GM04503 (cell line): ENCODE measurements around the gene TBX20.
"Not testable (repeated sequence)": the region's sequence is repeated elsewhere in the genome, so short reads cannot be mapped to it uniquely, and the experiment has no call there.

Experiments
- DNase-seq: peaks from one replicate; pipeline ENCODE4 v3.0.0-alpha.2; 2012; ENCODE audit warnings: low read depth

The TBX20 gene

GRCh38 chr7:35255443-35256255, 1.7 kb upstream of the TBX20 start:
- DNase-seq: no peak

DNA sequence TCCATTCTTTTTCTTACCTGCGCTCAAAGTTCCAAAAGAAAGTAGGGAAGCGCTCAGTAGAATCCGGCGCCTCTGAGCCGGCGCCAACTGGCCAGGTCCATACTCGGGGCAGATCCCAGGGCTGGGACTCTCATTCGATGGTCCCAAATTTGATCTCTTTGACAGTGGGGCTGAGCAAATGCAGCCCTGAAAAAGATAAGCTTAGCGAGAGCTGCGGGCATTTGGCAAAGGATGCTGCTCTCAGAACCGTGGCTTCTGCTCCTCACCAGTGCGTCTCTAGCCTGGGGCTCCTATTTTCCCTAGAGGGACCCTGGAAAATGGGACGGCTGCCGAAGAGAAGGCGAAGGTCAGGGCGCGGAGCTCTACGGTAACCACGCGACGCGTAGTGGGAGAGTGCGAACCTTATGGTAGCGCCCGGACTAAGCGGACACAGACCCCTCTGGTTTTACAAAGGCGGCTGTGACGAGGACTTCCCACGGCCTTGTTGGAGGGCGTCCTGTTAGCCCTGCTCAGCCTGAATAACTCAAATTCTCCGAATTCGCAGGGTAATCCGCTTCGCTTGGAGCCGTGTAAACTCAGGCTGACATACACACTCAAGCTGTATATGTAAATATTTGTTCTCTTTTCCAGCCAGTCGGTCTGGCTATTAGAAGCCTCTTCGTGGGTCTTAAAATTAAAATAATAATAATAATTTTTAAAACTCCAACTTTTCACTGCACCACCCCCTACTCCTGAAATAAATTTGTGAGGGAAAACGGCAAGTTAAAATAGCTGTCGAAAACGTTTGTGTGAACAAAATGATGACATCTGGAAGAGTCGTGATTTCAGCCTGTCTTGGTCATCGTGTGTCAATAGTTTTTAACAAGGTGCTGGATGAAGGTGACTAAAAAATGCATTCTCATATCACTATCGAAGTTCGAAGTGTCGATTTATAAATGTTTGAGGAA, 869 bp upstream of the TBX20 start:
- no peak for DNase-seq

- no peak for DNase-seq
Observed at GRCh38 chr7:35253460-35253709, 515 bp downstream of the TBX20 start.

GRCh38 chr7:35252612-35253459, 1.1 kb downstream of the TBX20 start:
- DNase-seq: no peak

- no peak for DNase-seq
Observed at GRCh38 chr7:35251606-35252310, 2.1 kb downstream of the TBX20 start.

DNA sequence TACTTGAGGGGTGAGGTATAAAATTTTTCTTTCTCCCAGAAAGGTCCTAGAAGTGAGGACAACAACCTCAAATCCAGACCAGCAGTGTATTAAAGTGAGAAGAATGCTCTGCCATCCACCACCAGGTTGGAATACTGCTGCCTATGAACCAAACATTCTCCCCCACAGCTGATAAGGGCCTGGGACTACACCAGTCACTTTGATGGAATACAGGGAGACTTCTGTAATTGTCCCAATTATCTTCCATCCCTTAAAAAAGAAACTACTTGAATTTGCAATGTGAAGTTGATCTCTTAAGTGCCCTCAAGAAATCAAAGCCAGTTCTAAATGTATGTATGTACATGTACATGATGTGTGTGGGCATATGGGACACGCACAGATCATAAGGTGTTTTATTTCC, 3.0 kb downstream of the TBX20 start:
- DNase-seq: no peak

GRCh38 chr7:35250452-35250851, 3.4 kb downstream of the TBX20 start:
- no peak for DNase-seq

DNA sequence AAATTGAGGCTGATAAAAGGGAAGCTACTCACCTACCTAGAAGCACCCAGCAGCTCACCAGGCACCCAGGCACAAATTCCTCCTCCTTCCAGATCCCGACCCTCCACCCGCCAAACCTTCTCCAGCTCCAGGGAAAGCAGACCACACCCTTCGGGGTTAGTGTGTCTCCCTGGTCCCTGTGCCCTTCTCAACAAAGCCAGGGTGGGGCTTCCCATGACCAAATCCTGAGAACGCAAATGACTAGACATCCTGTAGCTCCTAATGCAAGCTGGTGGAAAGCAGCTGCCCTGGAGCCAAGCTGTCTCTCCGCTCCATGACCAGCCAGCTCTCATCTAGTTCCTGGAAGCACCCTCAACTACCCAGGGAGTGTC, 4.4 kb downstream of the TBX20 start:
- DNase-seq: no peak

DNA sequence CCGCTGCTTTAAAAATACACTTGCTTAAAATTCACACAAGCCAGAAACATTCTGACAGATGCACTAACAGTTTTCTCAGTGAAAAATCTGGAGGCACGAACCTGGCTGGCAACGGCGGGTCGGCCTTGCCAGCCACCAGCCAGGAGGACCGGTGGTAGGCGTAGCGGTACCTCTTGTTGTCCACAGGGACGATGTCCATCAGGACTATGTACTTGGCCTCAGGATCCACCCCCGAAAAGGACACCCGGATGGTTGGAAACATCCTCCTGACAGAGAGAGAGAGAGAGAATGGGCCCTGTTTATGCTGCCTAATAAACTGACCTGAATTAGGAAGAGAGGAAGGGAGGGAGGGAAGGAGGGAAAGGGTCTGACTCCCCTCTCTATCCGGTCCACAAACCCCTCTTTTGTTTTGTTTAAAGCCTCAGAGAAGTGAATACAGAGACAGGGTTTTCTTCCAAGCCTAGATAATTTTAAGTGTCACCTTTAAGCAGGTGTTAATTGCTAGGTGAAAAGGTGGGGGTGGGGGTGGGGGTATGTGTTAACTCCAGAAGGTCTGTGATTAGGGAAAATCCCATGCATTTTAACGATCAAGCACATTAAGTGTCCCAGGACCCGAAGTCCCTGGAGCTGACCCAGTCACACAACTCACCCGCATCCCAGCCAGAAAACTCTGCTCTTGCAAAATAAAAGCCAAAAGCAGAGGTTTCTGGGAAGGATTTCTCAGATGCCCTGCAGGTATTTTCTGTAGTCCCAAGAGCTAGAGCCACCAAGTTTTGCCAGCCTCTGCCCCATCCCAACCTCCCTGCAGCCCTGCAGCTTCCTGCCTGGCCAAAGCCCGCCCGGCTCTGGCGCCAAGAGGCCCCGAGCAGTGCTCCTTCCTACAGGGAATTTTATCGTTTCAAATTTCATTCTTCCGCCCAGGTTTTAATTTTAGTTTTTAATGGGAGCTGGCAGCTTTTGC, 5.0 kb downstream of the TBX20 start:
- no peak for DNase-seq

DNA sequence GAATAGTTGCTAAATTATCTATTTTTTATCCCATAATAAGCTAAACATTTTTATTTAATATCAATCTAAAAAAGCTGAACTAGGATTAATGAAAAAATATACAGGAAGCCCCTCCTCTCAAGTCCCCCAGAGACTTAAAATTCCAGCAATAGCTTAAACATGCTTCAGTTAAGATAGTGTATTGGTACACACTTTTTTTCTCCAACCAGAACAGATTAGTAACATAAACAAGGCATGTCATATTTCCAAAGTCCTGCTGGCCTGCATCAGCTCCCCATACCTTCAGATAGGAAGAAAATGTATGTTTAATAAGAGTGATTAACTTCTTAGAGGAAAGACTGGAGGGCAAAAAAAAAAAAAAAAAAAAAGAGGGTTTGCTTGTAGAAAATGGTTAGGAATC, 7.1 kb downstream of the TBX20 start:
- DNase-seq: no peak

DNA sequence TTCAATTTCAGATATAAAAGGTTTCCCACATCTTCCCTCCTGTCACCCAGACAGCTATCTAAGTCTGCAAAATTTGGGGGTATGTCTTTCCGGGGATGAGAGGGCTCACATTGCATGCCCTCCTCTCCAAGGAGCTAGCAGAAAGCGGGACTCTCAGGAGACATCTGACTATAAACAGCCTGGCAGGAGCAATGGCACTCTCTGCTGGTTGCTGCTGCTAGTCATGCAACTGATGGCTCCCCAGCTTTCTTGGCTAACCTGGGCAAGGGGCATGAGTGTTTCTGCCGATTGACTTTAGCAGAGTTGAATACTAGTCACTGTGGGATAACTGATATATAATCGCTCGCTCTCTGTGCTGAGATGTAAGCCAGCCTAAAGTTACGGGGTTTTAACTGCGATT, 12.0 kb downstream of the TBX20 start:
- no peak for DNase-seq

GRCh38 chr7:35241436-35241835, 12.5 kb downstream of the TBX20 start:
- DNase-seq: no peak

DNA sequence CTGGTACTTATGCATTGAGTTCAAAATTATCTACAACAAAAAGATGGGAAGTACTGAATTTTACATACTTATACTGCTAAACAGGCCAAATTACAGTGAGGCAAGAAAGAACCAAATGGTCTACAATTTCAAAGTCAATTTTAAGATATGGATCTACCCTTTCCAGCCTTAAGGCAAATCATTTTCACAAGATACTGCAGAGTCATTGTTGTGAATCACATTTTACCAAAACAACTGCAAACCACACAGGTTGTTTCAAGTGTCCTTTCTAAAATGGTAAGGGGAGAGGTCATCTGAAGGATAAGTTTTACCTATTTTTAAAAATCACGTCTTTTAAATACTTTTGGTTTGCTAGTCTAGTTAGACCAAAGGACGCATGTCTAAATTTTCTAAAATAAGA, 12.9 kb downstream of the TBX20 start:
- not testable (repeated sequence) for DNase-seq

DNA sequence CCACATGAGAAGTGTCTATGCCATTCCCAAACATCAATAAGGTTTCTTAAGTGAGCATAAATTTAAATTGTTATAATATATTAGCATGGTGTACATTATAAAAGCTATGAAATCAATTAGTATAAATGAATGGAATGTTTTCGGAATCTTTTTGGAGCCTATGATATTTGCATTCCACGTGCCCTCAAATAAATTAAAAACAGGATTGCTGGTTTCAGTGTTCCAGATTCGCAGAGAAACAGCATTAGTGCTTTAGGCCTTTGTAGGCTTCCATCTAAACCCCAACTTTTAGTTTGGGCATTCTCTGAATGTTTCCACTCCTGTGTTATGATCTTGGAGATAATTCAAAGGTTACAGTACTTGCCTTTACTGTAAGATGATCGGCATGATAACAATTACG, 15.4 kb downstream of the TBX20 start:
- not testable (repeated sequence) for DNase-seq

DNA sequence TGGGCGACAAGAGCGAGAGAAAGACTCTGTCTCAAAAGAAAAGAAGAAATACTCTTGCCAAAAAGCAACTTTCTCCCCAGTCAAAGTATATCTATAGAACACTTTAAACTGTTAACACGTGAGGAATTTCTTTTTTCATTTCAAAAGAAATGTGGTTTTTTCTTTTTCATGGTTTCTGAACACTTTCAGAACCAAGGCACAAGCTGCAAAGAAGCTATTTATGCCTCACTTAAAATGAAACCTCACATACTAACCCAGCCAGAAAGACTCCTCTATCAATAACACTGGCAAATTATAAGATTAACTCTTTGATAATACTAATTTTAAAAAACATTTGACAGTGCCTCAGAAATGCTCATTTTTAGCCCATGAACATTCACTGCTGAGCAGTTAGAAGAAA, 20.9 kb downstream of the TBX20 start:
- no peak for DNase-seq

GRCh38 chr7:35231221-35231620, 22.7 kb downstream of the TBX20 start:
- DNase-seq: not testable (repeated sequence)

DNA sequence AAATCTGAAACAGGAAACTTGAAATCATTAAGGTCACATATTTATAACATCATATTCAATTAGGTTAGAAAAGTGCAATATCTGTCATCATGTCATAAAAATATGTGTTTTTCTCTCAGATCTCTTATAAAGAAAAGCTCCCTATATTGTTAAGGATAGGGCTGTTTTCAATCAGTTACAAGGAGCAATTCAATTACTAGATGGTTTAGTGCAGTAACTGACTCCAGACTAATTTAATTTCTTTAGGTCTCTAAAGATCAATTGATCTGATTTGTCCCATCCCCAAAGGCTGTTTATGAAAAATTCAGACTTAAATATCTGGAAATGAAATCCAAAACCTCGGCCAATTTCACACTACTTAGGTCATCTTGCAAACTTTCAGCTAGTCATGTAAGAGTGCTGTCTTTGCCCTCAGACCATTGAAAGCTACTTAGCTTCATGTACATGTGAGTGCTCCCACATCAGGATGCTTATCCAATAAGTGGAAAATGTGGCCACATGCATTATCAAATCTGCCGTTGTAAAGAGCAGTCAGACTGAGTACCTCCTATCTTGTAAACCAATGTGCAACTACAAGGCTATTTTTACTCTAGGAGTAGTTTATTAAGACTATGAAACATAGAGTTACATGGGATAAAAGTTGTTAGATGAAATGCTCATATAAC, 24.7 kb downstream of the TBX20 start:
- DNase-seq: not testable (repeated sequence)

GRCh38 chr7:35228496-35229051, 25.3 kb downstream of the TBX20 start:
- not testable (repeated sequence) for DNase-seq

- DNase-seq: not testable (repeated sequence)
Observed at GRCh38 chr7:35227438-35227837, 26.5 kb downstream of the TBX20 start.

- DNase-seq: not testable (repeated sequence)
Observed at GRCh38 chr7:35222445-35222844, 31.5 kb downstream of the TBX20 start.
